ENCODE results near the gene SP3.

The SP3 gene

DNA sequence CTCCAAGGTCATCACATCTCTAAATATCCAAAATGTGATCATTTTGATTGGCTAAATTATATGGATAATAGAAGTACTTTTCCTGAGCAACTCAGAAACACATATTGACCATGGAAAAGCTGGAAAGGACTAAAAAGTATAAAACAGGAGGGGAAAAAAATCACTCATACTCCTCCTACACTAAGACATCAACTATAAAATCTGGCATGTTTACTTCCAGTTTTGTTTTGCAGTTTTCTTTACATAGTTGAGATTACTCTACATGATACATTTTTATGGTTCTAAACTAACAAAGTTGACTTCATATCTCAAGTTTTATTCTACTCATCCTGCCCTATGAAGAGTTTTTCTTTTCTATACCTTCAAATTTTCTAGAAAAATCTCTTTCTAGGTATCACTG, 46.0 kb upstream of the SP3 start:
- Histone ChIP-seq H3K4me3 (no peak overlapping the region), H3K27ac (no peak overlapping the region)
- TF ChIP-seq, protein P1, sequence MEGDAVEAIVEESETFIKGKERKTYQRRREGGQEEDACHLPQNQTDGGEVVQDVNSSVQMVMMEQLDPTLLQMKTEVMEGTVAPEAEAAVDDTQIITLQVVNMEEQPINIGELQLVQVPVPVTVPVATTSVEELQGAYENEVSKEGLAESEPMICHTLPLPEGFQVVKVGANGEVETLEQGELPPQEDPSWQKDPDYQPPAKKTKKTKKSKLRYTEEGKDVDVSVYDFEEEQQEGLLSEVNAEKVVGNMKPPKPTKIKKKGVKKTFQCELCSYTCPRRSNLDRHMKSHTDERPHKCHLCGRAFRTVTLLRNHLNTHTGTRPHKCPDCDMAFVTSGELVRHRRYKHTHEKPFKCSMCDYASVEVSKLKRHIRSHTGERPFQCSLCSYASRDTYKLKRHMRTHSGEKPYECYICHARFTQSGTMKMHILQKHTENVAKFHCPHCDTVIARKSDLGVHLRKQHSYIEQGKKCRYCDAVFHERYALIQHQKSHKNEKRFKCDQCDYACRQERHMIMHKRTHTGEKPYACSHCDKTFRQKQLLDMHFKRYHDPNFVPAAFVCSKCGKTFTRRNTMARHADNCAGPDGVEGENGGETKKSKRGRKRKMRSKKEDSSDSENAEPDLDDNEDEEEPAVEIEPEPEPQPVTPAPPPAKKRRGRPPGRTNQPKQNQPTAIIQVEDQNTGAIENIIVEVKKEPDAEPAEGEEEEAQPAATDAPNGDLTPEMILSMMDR (IDR thresholded peaks at IDR 0.05): no peak
- DNase-seq (ENCODE audit: low spot score): no peak

DNA sequence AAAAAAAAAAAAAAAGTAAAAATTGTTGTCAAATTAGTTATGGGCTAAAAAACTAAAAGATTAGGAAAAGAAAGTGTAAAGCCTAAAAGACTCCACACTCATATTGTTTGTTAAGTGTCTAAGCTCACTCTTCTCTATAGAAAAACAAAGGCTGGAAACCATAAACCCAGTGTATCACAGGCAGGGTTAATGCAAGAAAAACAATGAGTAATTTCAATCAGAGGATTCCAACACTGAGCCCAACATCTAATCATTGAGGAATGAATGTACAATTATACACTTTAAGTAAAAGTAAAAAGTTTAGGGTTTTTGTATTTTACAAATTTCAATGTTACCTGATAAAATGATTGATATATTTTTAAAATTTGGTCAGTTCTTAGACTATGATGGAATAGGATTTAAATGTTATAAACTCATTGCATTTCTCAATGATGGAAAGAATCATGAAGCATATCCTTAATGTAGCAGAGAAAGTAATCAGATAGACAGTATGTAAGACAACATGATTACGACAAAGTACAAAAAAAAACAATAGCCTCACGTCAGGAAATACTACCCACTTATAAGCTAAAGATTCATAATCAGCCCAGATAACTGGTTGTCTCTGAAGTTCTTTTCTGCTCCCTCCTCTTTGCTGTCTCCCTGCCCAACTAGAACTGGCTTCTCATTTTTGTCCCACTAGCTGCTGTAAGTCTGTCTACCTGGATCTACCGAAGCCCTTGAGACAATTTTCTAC, 44.5 kb upstream of the SP3 start:
- DNase-seq (ENCODE audit: low spot score): no peak
- H3K4me3 ChIP-seq: no peak overlapping the region
- TF ChIP-seq, protein P1 (IDR thresholded peaks at IDR 0.05): no peak
- H3K27ac ChIP-seq: peak overlapping the region in 1 of 2 donors; percentile 42

DNA sequence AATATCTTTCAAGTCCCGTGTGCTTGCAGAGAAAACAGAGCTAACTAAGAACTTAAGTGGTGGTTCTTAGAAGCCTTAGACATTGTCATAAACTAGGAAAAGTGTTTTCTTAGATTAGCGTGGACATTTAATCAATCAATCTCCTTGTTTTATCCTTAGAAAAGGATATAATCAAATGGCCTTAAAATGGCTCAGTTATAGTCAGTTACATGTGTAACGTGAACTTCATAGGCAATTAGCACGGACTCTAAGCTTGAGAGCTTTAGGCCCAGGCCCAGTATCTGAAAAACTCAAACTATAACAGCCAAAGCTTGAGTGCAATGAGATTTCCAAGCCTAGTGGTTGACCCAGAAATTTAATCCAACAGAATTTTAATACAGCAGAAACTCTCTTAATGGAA, 43.5 kb upstream of the SP3 start:
- Histone ChIP-seq H3K27ac (peak overlapping the region in 1 of 2 donors; percentile 12), H3K4me3 (no peak overlapping the region)
- TF ChIP-seq, protein P1 (IDR thresholded peaks at IDR 0.05): no peak
- no peak for DNase-seq (ENCODE audit: low spot score)

DNA sequence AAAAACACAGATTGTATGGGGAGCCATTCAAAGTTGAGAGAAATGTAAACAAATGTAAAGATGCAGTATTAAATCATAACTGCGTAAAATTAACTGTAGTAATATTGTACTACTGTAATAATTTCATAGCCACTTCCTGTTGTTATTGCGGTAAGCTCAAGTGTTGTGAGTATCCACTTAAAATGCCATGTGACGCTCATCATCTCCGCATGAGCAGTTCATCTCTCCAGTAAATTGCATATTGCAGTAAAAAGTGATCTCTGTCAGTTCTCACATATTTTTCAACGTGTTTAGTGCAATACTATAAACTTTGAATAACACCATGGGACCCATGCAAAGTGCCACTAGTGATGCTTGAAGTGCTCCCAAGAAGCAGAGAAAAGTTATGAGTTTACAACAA, 41.8 kb upstream of the SP3 start:
- Histone ChIP-seq H3K27ac (no peak overlapping the region), H3K4me3 (no peak overlapping the region)
- TF ChIP-seq, protein P1 (IDR thresholded peaks at IDR 0.05): no peak
- DNase-seq (ENCODE audit: low spot score): no peak

DNA sequence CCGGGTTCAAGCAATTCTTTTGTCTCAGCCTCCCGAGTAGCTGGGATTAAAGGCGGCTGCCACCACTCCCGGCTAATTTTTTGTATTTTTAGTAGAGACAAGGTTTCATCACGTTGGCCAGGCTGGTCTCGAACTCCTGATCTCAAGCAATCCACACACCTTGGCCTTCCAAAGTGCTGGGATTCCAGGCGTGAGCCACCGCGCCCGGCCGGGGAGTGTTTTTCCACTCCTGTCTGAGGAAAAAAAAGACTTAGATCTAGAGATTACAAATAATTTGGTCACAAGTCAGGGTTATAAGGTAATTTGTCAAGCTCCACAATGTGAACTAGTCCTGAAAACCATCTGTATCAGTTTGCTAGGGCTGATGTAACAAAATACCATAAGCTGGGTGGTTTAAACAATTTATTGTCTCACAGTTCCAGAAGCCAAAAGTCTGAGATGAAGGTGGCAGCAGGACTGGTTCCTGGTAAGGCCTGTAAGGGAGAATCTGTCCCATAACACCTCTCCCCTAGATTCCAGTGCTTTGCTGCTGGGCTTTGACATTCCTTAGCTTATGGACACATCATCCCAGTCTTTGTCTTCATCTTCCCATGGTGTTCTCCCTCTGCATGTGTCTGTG, 40.7 kb upstream of the SP3 start:
- DNase-seq (ENCODE audit: low spot score): no peak
- H3K27ac ChIP-seq: peak overlapping the region; percentile 58 to 72

DNA sequence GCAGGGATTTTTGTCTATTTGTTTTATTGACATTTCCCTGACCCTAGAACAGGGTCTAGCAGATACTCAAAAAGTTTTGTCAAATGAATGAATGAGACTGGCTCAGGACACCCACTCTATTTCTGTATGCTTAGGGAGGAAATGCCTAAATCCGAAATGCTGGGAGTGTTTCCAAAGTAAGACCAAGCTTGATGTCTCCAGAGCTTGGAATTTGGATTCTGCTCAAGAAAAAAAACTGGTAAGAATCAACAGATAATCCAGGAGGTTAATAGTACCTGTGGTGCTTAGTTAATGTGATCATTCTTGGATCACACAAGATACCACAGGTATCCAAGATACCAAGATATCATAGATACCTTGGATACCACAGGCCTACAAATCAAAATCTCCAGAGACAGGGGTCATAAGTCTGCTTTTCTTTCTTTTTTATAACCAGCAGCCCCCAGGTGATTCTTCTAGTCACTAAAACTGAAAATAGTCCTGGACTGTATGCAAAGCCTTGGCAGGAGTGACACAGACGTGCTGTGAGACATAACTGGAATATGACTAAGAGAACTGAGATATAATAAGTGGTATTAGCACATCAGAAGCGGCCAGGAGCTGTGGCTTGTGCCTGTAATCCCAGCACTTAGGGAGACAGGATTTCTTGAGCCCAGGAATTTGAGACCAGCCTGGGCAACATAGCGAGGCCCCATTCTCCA, 39.9 kb upstream of the SP3 start:
- no peak for DNase-seq (ENCODE audit: low spot score)
- TF ChIP-seq, protein P1 (IDR thresholded peaks at IDR 0.05): no peak
- peak overlapping the region; percentile 71 to 72 for H3K27ac ChIP-seq
- H3K4me3 ChIP-seq: no peak overlapping the region

More for the DNA sequence above, 40.7 kb upstream of the SP3 start:
- TF ChIP-seq, protein P1 (IDR thresholded peaks at IDR 0.05): no peak
- H3K4me3 ChIP-seq: no peak overlapping the region

Measured in coronary artery (tissue), 2 donors.